ENCODE results near the gene PHYHD1. TPM values are rescaled to one million over a fixed set of nuclear protein-coding genes. Genes with fewer than 3 reads are reported as not detected.

PHYHD1 gene
- polyA plus RNA-seq, 1 donor (not counting 4 experiments of a cell fraction or from before 2014, with no cell fraction given): 4.7 TPM

GRCh38 chr9:128918921-128919320 is 1.9 kb upstream of the PHYHD1 start:
- no peak for DNase-seq (ENCODE audit: low read depth, low spot score)
- H3K9me3 ChIP-seq (ENCODE audit: control insufficient read depth, low read depth, low read length): no peaks in the 10 kb centered on the region
- no peaks in the 10 kb centered on the region for H3K27me3 ChIP-seq (ENCODE audit: control insufficient read depth, extremely low read depth, insufficient read depth, low read length)
- H2AFZ ChIP-seq (ENCODE audit: control insufficient read depth, low read length): no peak overlapping the region
- peaks cover 56% of the 10 kb centered on the region for H3K4me1 ChIP-seq (ENCODE audit: control insufficient read depth, extremely low read depth, insufficient read depth, low read length)
- H3K9me1 ChIP-seq (ENCODE audit: control insufficient read depth, extremely low read depth, insufficient read depth, low read length): no peaks in the 10 kb centered on the region
- no peak overlapping the region for H3K4me2 ChIP-seq (ENCODE audit: control insufficient read depth, extremely low read depth, insufficient read depth, low read depth, low read length)
- no peaks in the 10 kb centered on the region for H4K20me1 ChIP-seq (ENCODE audit: control insufficient read depth, extremely low read depth, insufficient read depth, low read length)
- FAIRE-seq: no peak
- dilution Hi-C loops (cut with MboI; ENCODE audit: extremely low pct_ligation_motif_present, low sequenced_read_pairs): no loop called here
- H3K79me2 ChIP-seq (ENCODE audit: control insufficient read depth, insufficient read depth, low read length): peaks cover 20% of the 10 kb centered on the region
- H3K9ac ChIP-seq (ENCODE audit: control insufficient read depth, extremely low read depth, insufficient read depth, low read length): peak overlapping the region; percentile 9
- no peak overlapping the region for H3K4me3 ChIP-seq (ENCODE audit: control insufficient read depth in 2 of 3, extremely low read depth in 1 of 3, insufficient read depth in 2 of 3, low read depth in 1 of 3, low read length in 3 of 3)
- H3K36me3 ChIP-seq (ENCODE audit: control insufficient read depth in 2 of 2, extremely low read depth in 1 of 2, insufficient read depth in 2 of 2, low read length in 2 of 2): peaks cover 23 to 46% of the 10 kb centered on the region in 2 experiments
- TF ChIP-seq EZH2 (IDR thresholded peaks at IDR 0.05; ENCODE audit: low read length) (no peak), CTCF (optimal IDR thresholded peaks at IDR 0.05 in 1 of 3, IDR thresholded peaks at IDR 0.05 in 1 of 3, conservative IDR thresholded peaks at IDR 0.05 in 1 of 3; ENCODE audit: extremely low read depth in 1 of 3, insufficient read depth in 2 of 3, low read length in 3 of 3) (no peak)
- H3K27ac ChIP-seq (ENCODE audit: control insufficient read depth, insufficient read depth, low read length): peak overlapping the region; percentile 14

GRCh38 chr9:128919402-128920089 is 1.2 kb upstream of the PHYHD1 start:
- peak overlapping the region; percentile 10 for H3K4me2 ChIP-seq (ENCODE audit: control insufficient read depth, extremely low read depth, insufficient read depth, low read depth, low read length)
- no peaks in the 10 kb centered on the region for H3K9me3 ChIP-seq (ENCODE audit: control insufficient read depth, low read depth, low read length)
- TF ChIP-seq CTCF (optimal IDR thresholded peaks at IDR 0.05 in 1 of 3, IDR thresholded peaks at IDR 0.05 in 1 of 3, conservative IDR thresholded peaks at IDR 0.05 in 1 of 3; ENCODE audit: extremely low read depth in 1 of 3, insufficient read depth in 2 of 3, low read length in 3 of 3): no peak
- TF ChIP-seq EZH2 (IDR thresholded peaks at IDR 0.05; ENCODE audit: low read length): no peak
- peak overlapping the region; percentile 9 for H3K9ac ChIP-seq (ENCODE audit: control insufficient read depth, extremely low read depth, insufficient read depth, low read length)
- peaks cover 20 to 40% of the 10 kb centered on the region in 2 experiments for H3K36me3 ChIP-seq (ENCODE audit: control insufficient read depth in 2 of 2, extremely low read depth in 1 of 2, insufficient read depth in 2 of 2, low read length in 2 of 2)
- H3K4me3 ChIP-seq (ENCODE audit: control insufficient read depth in 2 of 3, extremely low read depth in 1 of 3, insufficient read depth in 2 of 3, low read depth in 1 of 3, low read length in 3 of 3): no peak overlapping the region
- H3K27me3 ChIP-seq (ENCODE audit: control insufficient read depth, extremely low read depth, insufficient read depth, low read length): no peaks in the 10 kb centered on the region
- H4K20me1 ChIP-seq (ENCODE audit: control insufficient read depth, extremely low read depth, insufficient read depth, low read length): no peaks in the 10 kb centered on the region
- H3K4me1 ChIP-seq (ENCODE audit: control insufficient read depth, extremely low read depth, insufficient read depth, low read length): peaks cover 54% of the 10 kb centered on the region
- H3K79me2 ChIP-seq (ENCODE audit: control insufficient read depth, insufficient read depth, low read length): peaks cover 14% of the 10 kb centered on the region
- dilution Hi-C loops (cut with MboI; ENCODE audit: extremely low pct_ligation_motif_present, low sequenced_read_pairs): no loop called here
- no peak overlapping the region for H2AFZ ChIP-seq (ENCODE audit: control insufficient read depth, low read length)
- DNase-seq (ENCODE audit: low read depth, low spot score) (no peak), FAIRE-seq (no peak)
- no peaks in the 10 kb centered on the region for H3K9me1 ChIP-seq (ENCODE audit: control insufficient read depth, extremely low read depth, insufficient read depth, low read length)
- no peak overlapping the region for H3K27ac ChIP-seq (ENCODE audit: control insufficient read depth, insufficient read depth, low read length)

Data from keratinocyte (primary cell).